ENCODE results near the gene PDZD2. TPM values are rescaled to one million over a fixed set of nuclear protein-coding genes. Genes with fewer than 3 reads are reported as not detected.

The PDZD2 gene
- total RNA-seq, 1 donor, result 0.52 TPM

GRCh38 chr5:31811210-31811609 is 172.3 kb downstream of the PDZD2 start:
- H3K27me3 ChIP-seq (ENCODE audit: insufficient read depth, low read length), result no peaks in the 10 kb centered on the region
- no peaks in the 10 kb centered on the region for H3K9me3 ChIP-seq (ENCODE audit: low read depth, low read length)
- H3K4me3 ChIP-seq (ENCODE audit: low read length), result no peak overlapping the region
- H3K4me1 ChIP-seq (ENCODE audit: insufficient read depth, low read length), result no peaks in the 10 kb centered on the region

- Histone ChIP-seq H3K27me3 (ENCODE audit: insufficient read depth, low read length) (no peaks in the 10 kb centered on the region), H3K4me1 (ENCODE audit: insufficient read depth, low read length) (no peaks in the 10 kb centered on the region), H3K9me3 (ENCODE audit: low read depth, low read length) (no peaks in the 10 kb centered on the region), H3K4me3 (ENCODE audit: low read length) (no peak overlapping the region)
Measured at GRCh38 chr5:31815376-31815775, 176.4 kb downstream of the PDZD2 start.

- no peaks in the 10 kb centered on the region for H3K9me3 ChIP-seq (ENCODE audit: low read depth, low read length)
- no peaks in the 10 kb centered on the region for H3K4me1 ChIP-seq (ENCODE audit: insufficient read depth, low read length)
- no peak overlapping the region for H3K4me3 ChIP-seq (ENCODE audit: low read length)
- H3K27me3 ChIP-seq (ENCODE audit: insufficient read depth, low read length), result no peaks in the 10 kb centered on the region
Measured at GRCh38 chr5:31819926-31820516, 181.1 kb downstream of the PDZD2 start.

GRCh38 chr5:31823472-31823871 is 184.5 kb downstream of the PDZD2 start:
- Histone ChIP-seq H3K27me3 (ENCODE audit: insufficient read depth, low read length) (no peaks in the 10 kb centered on the region), H3K9me3 (ENCODE audit: low read depth, low read length) (no peaks in the 10 kb centered on the region), H3K4me1 (ENCODE audit: insufficient read depth, low read length) (no peaks in the 10 kb centered on the region), H3K4me3 (ENCODE audit: low read length) (no peak overlapping the region)

GRCh38 chr5:31824869-31825517 is 186.1 kb downstream of the PDZD2 start:
- no peaks in the 10 kb centered on the region for H3K9me3 ChIP-seq (ENCODE audit: low read depth, low read length)
- H3K4me3 ChIP-seq (ENCODE audit: low read length), result no peak overlapping the region
- no peaks in the 10 kb centered on the region for H3K4me1 ChIP-seq (ENCODE audit: insufficient read depth, low read length)
- no peaks in the 10 kb centered on the region for H3K27me3 ChIP-seq (ENCODE audit: insufficient read depth, low read length)

- no peaks in the 10 kb centered on the region for H3K4me1 ChIP-seq (ENCODE audit: insufficient read depth, low read length)
- no peaks in the 10 kb centered on the region for H3K9me3 ChIP-seq (ENCODE audit: low read depth, low read length)
- no peak overlapping the region for H3K4me3 ChIP-seq (ENCODE audit: low read length)
- no peaks in the 10 kb centered on the region for H3K27me3 ChIP-seq (ENCODE audit: insufficient read depth, low read length)
Measured at GRCh38 chr5:31825518-31826068, 186.7 kb downstream of the PDZD2 start.

GRCh38 chr5:31827867-31828266 is 188.9 kb downstream of the PDZD2 start:
- no peak overlapping the region for H3K4me3 ChIP-seq (ENCODE audit: low read length)

GRCh38 chr5:31832966-31833365 is 194.0 kb downstream of the PDZD2 start:
- no peak overlapping the region for H3K4me3 ChIP-seq (ENCODE audit: low read length)
- H3K4me1 ChIP-seq (ENCODE audit: insufficient read depth, low read length), result no peaks in the 10 kb centered on the region
- no peaks in the 10 kb centered on the region for H3K27me3 ChIP-seq (ENCODE audit: insufficient read depth, low read length)
- no peaks in the 10 kb centered on the region for H3K9me3 ChIP-seq (ENCODE audit: low read depth, low read length)

More at GRCh38 chr5:31827867-31828266, 188.9 kb downstream of the PDZD2 start:
- Histone ChIP-seq H3K9me3 (ENCODE audit: low read depth, low read length) (no peaks in the 10 kb centered on the region), H3K27me3 (ENCODE audit: insufficient read depth, low read length) (no peaks in the 10 kb centered on the region), H3K4me1 (ENCODE audit: insufficient read depth, low read length) (no peaks in the 10 kb centered on the region)

- no peak overlapping the region for H3K4me3 ChIP-seq (ENCODE audit: low read length)
- H3K27me3 ChIP-seq (ENCODE audit: insufficient read depth, low read length), result no peaks in the 10 kb centered on the region
- no peaks in the 10 kb centered on the region for H3K9me3 ChIP-seq (ENCODE audit: low read depth, low read length)
Measured at GRCh38 chr5:31833710-31834109, 194.8 kb downstream of the PDZD2 start.

GRCh38 chr5:31844622-31845345 is 205.9 kb downstream of the PDZD2 start:
- Histone ChIP-seq H3K27me3 (ENCODE audit: insufficient read depth, low read length) (no peaks in the 10 kb centered on the region), H3K4me1 (ENCODE audit: insufficient read depth, low read length) (no peaks in the 10 kb centered on the region), H3K9me3 (ENCODE audit: low read depth, low read length) (no peaks in the 10 kb centered on the region), H3K4me3 (ENCODE audit: low read length) (no peak overlapping the region)

More at GRCh38 chr5:31833710-31834109, 194.8 kb downstream of the PDZD2 start:
- H3K4me1 ChIP-seq (ENCODE audit: insufficient read depth, low read length), result no peaks in the 10 kb centered on the region

- H3K4me1 ChIP-seq (ENCODE audit: insufficient read depth, low read length), result no peaks in the 10 kb centered on the region
- no peak overlapping the region for H3K4me3 ChIP-seq (ENCODE audit: low read length)
- H3K27me3 ChIP-seq (ENCODE audit: insufficient read depth, low read length), result no peaks in the 10 kb centered on the region
- H3K9me3 ChIP-seq (ENCODE audit: low read depth, low read length), result no peaks in the 10 kb centered on the region
Measured at GRCh38 chr5:31845361-31845760, 206.4 kb downstream of the PDZD2 start.

GRCh38 chr5:31846934-31847333 is 208.0 kb downstream of the PDZD2 start:
- no peak overlapping the region for H3K4me3 ChIP-seq (ENCODE audit: low read length)
- no peaks in the 10 kb centered on the region for H3K4me1 ChIP-seq (ENCODE audit: insufficient read depth, low read length)

GRCh38 chr5:31847354-31847753 is 208.4 kb downstream of the PDZD2 start:
- no peaks in the 10 kb centered on the region for H3K9me3 ChIP-seq (ENCODE audit: low read depth, low read length)
- H3K4me3 ChIP-seq (ENCODE audit: low read length), result no peak overlapping the region
- no peaks in the 10 kb centered on the region for H3K27me3 ChIP-seq (ENCODE audit: insufficient read depth, low read length)
- H3K4me1 ChIP-seq (ENCODE audit: insufficient read depth, low read length), result no peaks in the 10 kb centered on the region

More at GRCh38 chr5:31846934-31847333, 208.0 kb downstream of the PDZD2 start:
- Histone ChIP-seq H3K9me3 (ENCODE audit: low read depth, low read length) (no peaks in the 10 kb centered on the region), H3K27me3 (ENCODE audit: insufficient read depth, low read length) (no peaks in the 10 kb centered on the region)

- H3K4me3 ChIP-seq (ENCODE audit: low read length), result no peak overlapping the region
- H3K9me3 ChIP-seq (ENCODE audit: low read depth, low read length), result no peaks in the 10 kb centered on the region
- H3K27me3 ChIP-seq (ENCODE audit: insufficient read depth, low read length), result peaks cover 31% of the 10 kb centered on the region
- peaks cover 16% of the 10 kb centered on the region for H3K4me1 ChIP-seq (ENCODE audit: insufficient read depth, low read length)
Measured at GRCh38 chr5:31850981-31851689, 212.2 kb downstream of the PDZD2 start.
